ENCODE results near the gene TGM3.

DNA sequence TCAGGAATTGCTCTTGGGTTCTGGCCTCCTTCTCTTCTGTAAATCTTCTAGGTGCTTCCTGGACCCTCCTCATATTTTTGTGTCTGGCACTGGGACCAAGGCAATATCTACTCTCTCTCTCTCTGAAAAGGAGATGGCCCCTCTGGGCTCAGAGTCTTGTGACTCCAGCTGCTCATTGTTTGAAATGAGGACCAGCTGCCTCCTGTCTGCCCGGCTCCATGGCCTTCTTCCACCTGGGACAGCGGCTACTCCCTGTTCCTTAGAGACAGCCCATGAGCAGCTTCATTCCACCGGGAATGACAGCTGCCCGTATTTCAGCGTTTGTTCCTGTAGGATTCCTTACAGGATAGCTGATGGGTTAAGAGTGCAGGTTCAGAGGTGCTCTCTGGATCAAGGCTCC, 2.9 kb downstream of the TGM3 start:
- no peak for TF ChIP-seq ELF4 (IDR thresholded peaks at IDR 0.05)
- no peak for TF ChIP-seq ARNT (IDR thresholded peaks at IDR 0.05)
- TF ChIP-seq HDGF (IDR thresholded peaks at IDR 0.05; ENCODE audit: borderline replicate concordance) = no peak
